GM12874 (cell line): ENCODE results near the gene LSM12.

Source experiments
- CTCF ChIP-seq: IDR thresholded peaks from 2 replicates; pipeline ENCODE4 v1.5.1; 2011; ENCODE audit warnings: low read depth, mild to moderate bottlenecking, control low read depth, low read length, moderate library complexity; ENCODE audit not compliant: insufficient read depth

LSM12 gene

GRCh38 chr17:44022246-44022645, 44.2 kb downstream of the LSM12 start:
- no peak for TF ChIP-seq CTCF

GRCh38 chr17:44014437-44015172, 51.9 kb downstream of the LSM12 start, which contains the start of gene TMEM101:
TMEM101 (minus strand) TSS chr17:44014963; CDS start chr17:44014952, 11 bp downstream.
- TF ChIP-seq CTCF = no peak

- TF ChIP-seq CTCF = no peak
These were observed 52.4 kb downstream of the LSM12 start for GRCh38 chr17:44014133-44014436.

GRCh38 chr17:44012874-44013273, 53.6 kb downstream of the LSM12 start:
- no peak for TF ChIP-seq CTCF

GRCh38 chr17:44012391-44012790, 54.1 kb downstream of the LSM12 start:
- no peak for TF ChIP-seq CTCF

GRCh38 chr17:44011876-44012275, 54.6 kb downstream of the LSM12 start:
- TF ChIP-seq CTCF = no peak

- TF ChIP-seq CTCF = no peak
These were observed 55.4 kb downstream of the LSM12 start for GRCh38 chr17:44010966-44011647.
